Measurements from ENCODE around the gene ABHD12.

- TF ChIP-seq, protein P1, sequence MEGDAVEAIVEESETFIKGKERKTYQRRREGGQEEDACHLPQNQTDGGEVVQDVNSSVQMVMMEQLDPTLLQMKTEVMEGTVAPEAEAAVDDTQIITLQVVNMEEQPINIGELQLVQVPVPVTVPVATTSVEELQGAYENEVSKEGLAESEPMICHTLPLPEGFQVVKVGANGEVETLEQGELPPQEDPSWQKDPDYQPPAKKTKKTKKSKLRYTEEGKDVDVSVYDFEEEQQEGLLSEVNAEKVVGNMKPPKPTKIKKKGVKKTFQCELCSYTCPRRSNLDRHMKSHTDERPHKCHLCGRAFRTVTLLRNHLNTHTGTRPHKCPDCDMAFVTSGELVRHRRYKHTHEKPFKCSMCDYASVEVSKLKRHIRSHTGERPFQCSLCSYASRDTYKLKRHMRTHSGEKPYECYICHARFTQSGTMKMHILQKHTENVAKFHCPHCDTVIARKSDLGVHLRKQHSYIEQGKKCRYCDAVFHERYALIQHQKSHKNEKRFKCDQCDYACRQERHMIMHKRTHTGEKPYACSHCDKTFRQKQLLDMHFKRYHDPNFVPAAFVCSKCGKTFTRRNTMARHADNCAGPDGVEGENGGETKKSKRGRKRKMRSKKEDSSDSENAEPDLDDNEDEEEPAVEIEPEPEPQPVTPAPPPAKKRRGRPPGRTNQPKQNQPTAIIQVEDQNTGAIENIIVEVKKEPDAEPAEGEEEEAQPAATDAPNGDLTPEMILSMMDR (IDR thresholded peaks at IDR 0.05) = no peak
- TF ChIP-seq EZH2 (IDR thresholded peaks at IDR 0.05; ENCODE audit: borderline replicate concordance, insufficient read depth, low read depth, low read length, poor library complexity, severe bottlenecking) = no peak
Observed at GRCh38 chr20:25402583-25402982, 11.9 kb upstream of the ABHD12 start.
